Measurements from ENCODE around the gene SORCS2. TPM values are rescaled to one million over a fixed set of nuclear protein-coding genes. Genes with fewer than 3 reads are reported as not detected.

The SORCS2 gene
- total and polyA plus RNA-seq, 12 donors, result 0.25 to 5.4 (median 2.2) TPM

GRCh38 chr4:7421356-7422150, 229.2 kb downstream of the SORCS2 start:
- no peaks in the 10 kb centered on the region for H3K36me3 ChIP-seq
- WGBS, 2 donors, result 78 to 90% methylated on average over 24 of the region's 24 CpGs

DNA sequence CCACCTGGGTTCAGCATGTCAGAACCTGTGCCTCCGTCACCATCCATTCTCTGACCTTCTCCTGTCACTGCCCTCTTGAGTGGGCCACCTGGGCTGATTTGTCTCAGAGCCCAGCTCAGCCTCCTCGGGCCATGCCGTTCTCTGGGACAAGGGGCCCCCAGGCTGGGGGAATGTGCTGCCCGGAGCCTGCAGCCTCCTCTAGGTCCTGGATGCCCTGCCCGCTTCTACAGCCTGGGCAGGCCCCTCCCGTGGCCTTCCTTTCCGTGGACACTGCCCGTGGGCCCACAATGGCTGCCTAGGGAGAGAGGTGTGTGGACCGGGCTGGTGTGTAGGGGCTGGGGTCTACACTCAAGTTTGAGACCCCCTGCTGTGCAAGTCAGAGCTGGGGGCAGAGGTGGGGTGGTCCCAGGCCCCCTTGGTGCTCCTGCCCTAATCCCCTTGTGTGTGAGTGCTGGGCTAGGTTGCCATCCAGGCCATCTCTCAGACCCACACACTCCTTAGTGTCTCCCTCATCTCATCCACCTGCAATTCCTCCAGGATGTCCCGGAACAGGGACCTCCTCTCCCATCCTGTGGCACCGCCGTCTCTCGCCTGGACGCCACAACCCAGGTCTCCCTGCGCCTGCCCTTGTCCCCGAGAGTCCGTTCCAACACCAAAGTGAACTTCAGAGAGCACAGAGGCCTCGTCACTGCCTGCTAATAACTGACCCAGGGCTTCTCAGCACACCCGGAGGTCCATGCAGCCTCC, 230.0 kb downstream of the SORCS2 start:
- ATAC-seq, result no peak
- H3K4me3 ChIP-seq, result no peak overlapping the region
- no peak for DNase-seq
- H3K27me3 ChIP-seq, result no peaks in the 10 kb centered on the region
- no peak overlapping the region for H3K27ac ChIP-seq
- no peaks in the 10 kb centered on the region for H3K36me3 ChIP-seq
- intact Hi-C loops (cut with DNase I), result no loop called here
- peaks cover 0 to 8% (median 0%) of the 10 kb centered on the region in 11 donors for H3K9me3 ChIP-seq
- 84 to 93% methylated on average over 19 of the region's 19 CpGs for WGBS, 2 donors
- TF ChIP-seq, protein P1, sequence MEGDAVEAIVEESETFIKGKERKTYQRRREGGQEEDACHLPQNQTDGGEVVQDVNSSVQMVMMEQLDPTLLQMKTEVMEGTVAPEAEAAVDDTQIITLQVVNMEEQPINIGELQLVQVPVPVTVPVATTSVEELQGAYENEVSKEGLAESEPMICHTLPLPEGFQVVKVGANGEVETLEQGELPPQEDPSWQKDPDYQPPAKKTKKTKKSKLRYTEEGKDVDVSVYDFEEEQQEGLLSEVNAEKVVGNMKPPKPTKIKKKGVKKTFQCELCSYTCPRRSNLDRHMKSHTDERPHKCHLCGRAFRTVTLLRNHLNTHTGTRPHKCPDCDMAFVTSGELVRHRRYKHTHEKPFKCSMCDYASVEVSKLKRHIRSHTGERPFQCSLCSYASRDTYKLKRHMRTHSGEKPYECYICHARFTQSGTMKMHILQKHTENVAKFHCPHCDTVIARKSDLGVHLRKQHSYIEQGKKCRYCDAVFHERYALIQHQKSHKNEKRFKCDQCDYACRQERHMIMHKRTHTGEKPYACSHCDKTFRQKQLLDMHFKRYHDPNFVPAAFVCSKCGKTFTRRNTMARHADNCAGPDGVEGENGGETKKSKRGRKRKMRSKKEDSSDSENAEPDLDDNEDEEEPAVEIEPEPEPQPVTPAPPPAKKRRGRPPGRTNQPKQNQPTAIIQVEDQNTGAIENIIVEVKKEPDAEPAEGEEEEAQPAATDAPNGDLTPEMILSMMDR (IDR thresholded peaks at IDR 0.05), result no peak
- no peaks in the 10 kb centered on the region for H3K4me1 ChIP-seq

More at GRCh38 chr4:7421356-7422150, 229.2 kb downstream of the SORCS2 start:
- ATAC-seq, result no peak
- DNase-seq, result no peak
- Histone ChIP-seq H3K27ac (no peak overlapping the region), H3K27me3 (no peaks in the 10 kb centered on the region), H3K4me1 (no peaks in the 10 kb centered on the region), H3K9me3 (peaks cover 0 to 8% (median 0%) of the 10 kb centered on the region in 11 donors), H3K4me3 (no peak overlapping the region)
- TF ChIP-seq, protein P1 (IDR thresholded peaks at IDR 0.05), result no peak
- intact Hi-C loops (cut with DNase I), result no loop called here

DNA sequence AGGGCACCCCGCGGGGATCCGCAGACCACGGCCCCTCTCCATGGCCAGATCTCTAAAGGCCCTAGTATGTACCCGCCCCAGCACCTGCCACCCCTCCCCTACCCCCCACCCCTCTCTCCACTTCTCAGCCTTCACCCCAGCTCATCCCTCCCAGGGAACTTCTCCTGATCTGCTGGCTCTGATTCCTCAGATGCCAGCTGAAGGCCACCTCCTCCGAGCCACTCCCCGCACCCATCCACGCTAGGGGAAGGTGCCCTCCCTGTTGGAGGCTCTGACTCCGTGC, 230.5 kb downstream of the SORCS2 start:
- WGBS, 2 donors, result 93% methylated on average over 9 of the region's 9 CpGs
- DNase-seq (no peak), ATAC-seq (no peak)
- Histone ChIP-seq H3K4me1 (no peaks in the 10 kb centered on the region), H3K36me3 (no peaks in the 10 kb centered on the region), H3K27me3 (no peaks in the 10 kb centered on the region), H3K9me3 (peaks cover 0 to 8% (median 0%) of the 10 kb centered on the region in 11 donors), H3K27ac (no peak overlapping the region), H3K4me3 (no peak overlapping the region)
- intact Hi-C loops (cut with DNase I), result no loop called here
- TF ChIP-seq, protein P1 (IDR thresholded peaks at IDR 0.05), result no peak

DNA sequence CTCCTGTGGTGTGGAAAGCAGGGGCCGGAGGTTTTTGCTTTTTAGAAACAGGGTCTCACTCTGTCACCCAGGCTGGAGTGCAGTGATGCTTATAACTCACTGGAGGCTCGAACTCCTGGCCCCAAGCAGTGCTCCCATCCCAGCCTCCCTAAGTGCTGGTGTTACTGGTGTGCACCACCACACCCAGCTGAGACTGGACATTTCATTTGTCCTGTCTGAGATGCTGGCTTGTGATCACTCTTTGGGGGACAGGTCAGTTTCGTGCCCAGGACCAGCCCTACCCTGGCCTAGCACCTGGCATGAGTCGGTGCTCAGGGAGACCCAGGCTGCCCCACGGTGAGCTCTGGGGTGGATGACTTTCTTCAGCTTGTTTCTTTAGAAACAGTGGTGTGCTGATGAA, 231.1 kb downstream of the SORCS2 start:
- TF ChIP-seq, protein P1 (IDR thresholded peaks at IDR 0.05), result no peak
- DNase-seq (no peak), ATAC-seq (no peak)
- H3K36me3 ChIP-seq, result no peaks in the 10 kb centered on the region
- H3K4me1 ChIP-seq, result no peaks in the 10 kb centered on the region
- intact Hi-C loops (cut with DNase I), result no loop called here
- H3K27me3 ChIP-seq, result no peaks in the 10 kb centered on the region
- no peak overlapping the region for H3K4me3 ChIP-seq
- 71 to 89% methylated on average over 5 of the region's 5 CpGs for WGBS, 2 donors
- H3K9me3 ChIP-seq, result peaks cover 0 to 6% (median 0%) of the 10 kb centered on the region in 11 donors
- no peak overlapping the region for H3K27ac ChIP-seq
